Suppressor macrophage treated with lipopolysaccharide for 4 hours (primary cell): ENCODE results near the gene IFNB1.

ENCODE experiments used
- DNase-seq: peaks from one replicate; pipeline ENCODE4 v3.0.0-alpha.2; 2020

The IFNB1 gene

DNA sequence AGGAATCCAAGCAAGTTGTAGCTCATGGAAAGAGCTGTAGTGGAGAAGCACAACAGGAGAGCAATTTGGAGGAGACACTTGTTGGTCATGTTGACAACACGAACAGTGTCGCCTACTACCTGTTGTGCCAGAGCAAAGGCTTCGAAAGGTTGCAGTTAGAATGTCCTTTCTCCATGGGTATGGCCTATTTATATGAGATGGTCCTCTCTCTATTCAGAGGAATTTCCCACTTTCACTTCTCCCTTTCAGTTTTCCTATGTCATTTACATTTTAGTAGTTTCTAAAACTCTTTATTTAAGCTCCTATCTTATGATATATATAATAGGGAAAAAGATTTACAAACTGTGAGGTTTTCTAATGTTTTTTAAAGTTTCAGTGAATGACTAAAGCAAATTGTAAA lies at the start of gene IFNB1:
TSS of gene IFNB1 (minus strand) at position 162 of the 400 bp plus-strand sequence. CDS start at position 89, 73 bp downstream.
- DNase-seq = peak; percentile 73

DNA sequence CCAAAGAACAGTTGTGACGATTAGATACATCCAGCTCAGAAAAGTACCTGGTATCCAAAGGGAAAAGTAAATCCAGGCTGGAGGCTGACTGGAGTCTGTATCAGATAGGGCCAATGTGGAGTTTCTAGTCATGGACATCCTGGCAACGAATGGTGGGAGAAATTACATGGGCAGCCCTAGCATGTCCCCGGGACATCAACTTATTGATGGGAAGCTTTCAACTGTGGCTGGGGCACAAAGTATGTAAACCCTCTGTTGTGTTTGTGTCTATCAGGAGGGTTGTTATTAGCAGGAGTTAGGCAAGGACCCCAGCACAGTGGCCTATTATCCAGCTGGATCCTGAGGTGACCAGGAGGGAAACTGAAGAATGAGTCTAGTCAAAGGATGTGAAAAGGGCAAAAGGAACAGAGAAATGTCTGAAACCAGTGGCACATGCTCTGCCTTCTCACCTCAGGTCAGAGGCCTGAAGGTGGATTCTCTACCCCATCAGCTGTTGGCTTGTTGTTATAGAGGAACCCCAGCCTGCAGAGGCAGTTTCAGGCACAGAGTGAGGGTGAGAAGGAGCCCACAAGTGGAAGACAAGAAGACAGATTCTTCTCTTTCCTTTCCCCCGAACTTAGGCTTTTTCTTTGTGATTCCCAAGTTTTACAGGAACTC lies 44.0 kb upstream of the IFNB1 start:
- DNase-seq = no peak

DNA sequence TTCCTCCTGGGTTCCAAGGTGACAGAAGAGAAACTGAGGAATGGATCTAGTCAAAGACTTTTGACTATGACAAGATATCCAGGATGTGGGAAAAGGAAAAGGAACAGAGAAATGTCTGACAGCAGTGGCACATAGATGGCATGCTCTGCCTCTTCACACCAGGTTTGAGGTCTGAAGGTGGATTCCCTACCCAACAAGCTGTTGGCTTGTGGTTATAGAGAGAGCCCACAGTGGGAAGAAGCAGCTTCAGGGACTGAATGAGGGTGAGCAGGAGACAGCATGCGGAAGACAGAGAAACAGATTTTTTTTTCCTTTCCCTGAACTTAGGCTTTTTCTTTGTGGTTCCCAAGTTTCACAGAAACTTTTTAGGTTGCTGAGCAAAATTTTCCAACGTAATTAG lies 43.3 kb upstream of the IFNB1 start:
- no peak for DNase-seq

DNA sequence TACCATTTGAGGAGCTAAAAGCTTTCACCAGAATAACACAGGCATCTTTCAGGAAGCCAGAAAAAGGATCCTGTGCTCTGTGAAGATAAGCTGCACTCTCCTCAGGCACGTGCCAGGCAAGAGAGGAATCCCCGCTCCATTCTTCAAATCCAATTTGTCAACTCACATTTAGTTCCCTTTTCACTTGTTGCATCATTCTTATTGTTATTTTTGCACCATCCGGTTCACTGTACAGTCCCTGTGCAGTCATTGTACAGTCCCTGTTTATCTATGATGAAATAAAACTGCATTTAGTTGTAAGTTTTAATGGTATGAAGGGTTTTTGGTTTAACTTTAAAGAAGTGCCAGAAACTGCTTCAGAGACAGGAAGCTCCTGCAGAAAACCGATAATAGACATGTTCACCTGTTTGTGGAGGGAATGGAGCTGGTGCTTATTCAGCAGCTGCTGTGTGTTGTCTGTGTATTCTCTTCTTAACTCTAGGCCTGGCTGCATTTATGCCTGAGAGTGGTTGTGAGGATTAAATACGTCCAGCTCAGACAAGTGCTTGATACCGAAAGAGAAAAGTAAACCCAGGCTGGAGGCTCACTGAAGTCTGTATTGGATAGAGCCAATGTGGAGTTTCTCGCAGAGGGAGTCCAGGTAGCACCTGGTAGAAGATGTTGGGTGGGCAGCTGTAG lies 41.5 kb upstream of the IFNB1 start:
- DNase-seq = peak; percentile 84

DNA sequence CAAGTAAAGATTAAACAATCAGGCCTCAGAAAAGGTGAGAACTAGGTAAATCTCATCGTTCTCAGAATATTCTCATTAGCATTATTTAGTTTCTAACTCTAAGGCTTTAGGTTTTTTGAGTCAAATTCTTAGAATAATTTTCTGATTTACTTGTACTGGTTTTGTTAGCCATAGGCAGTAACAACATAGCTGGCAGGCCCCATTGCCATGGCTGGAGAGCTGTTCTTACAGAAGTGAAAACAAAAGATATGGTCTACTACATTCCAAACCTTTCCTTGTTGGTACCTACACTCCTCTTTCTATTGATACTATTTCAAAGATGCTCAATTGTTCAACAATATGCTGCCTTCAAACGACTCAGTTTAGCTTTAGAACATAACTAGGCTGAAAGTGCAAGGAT lies 36.6 kb upstream of the IFNB1 start:
- no peak for DNase-seq

DNA sequence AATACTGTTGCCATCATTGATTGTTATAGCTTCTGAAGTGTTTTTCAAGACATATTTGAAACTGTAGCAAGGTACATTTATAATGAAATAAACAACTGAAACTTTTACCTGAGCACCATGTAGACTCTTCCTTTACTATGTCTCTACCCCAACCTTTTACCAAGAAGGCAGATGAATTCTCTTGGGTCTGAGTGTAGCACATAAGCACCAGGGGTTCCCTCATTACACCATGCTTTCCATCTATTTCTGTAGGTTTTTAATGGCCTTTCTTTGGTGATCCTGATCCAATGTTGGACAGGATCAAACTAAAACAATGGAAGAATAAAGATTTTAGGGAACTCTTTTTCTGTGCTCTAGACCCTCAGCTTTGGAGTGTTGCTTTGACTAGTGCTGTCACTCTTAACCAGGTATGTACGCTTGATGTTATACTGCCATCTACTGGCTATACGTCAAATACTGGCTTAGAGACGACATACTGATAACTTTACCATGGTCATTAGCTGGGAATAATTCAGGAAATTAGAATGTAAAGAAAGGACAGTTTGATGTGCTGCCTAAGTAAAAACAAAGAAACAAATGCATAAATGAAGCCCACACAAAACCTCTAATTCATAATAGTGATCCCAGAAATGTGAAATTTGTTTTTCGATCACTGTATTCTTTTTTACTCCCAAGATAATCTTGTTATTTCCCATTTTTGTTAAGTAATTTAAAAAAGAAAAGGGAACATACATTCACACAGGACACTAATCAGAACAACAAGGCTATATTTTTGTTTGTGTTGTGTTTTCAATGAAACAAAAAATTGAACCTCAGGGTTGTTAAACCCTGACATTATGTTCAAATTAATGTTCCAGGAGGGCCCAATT lies 33.2 kb upstream of the IFNB1 start:
- peak; percentile 82 for DNase-seq

DNA sequence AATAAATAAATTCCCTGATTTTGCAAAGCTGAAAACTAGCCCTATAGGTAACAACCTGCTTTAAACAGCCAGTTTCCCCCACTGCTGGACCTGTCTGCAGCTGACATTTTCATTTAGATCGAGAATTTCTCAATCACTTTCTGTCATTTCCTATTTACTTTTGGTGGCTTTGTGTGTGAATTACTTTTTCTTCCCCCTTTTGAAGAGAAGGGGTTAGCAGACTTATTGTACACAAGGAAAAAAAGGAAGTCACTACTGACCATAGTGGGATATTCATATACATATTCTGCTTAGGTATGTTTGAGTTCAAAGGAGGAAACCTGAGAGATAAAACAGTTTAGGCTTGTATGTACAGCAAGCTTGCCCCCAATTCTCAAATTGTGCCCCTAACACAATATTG lies 27.0 kb upstream of the IFNB1 start:
- DNase-seq = peak; percentile 71

DNA sequence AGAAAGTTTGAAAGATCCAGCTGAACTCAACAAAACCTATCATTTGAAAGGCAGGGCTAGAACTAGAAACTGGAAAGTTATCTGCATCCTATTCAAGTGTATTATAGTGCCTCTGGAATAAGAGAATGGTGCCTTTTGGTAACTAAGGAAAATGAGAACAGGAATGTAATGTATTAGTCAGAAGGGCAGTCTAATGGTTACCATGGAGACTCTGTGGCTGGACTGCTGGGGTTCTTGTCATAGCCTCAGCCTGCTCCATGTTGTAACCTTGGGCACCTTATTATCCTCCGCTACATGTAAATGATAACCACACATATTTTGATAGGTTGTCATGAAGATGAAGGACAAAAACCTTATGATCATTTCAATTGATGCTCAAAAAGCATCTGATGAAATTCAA lies 24.6 kb upstream of the IFNB1 start:
- DNase-seq = peak; percentile 16

DNA sequence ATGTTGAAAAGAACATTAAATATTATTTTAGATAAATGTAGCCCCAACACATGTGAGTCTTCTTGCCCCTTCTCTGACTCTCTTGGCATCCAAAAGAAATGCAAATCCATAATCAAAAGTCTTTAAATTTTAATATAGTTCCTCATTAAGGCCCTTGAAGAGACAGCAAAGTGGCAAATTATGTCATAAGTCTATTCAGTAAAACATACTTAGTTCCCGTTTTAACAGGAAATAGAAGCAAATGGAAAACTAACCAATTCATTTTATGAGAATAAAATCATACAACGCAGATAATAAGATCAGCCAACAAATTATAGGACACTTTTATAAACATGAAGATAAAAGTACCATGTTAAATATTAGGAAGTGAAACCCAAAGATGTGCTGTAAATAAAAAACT lies 20.1 kb upstream of the IFNB1 start:
- DNase-seq = peak; percentile 60

DNA sequence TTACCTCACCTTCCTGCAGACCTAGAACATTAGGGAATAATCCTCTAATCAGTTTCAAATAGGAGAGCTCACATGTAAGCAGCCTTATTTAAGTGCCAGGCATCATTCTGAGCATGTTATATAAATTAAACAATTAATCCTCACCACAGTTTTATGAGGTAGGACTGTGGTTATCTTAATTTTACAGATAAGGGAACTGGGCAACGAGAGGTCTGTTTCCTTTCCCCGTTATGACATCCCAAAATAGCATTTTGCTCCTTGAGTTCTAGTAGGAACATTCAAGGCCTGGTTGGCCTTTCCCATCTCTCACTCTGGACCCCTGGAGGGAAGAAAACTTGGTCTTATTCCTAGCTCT lies 19.1 kb upstream of the IFNB1 start:
- no peak for DNase-seq

DNA sequence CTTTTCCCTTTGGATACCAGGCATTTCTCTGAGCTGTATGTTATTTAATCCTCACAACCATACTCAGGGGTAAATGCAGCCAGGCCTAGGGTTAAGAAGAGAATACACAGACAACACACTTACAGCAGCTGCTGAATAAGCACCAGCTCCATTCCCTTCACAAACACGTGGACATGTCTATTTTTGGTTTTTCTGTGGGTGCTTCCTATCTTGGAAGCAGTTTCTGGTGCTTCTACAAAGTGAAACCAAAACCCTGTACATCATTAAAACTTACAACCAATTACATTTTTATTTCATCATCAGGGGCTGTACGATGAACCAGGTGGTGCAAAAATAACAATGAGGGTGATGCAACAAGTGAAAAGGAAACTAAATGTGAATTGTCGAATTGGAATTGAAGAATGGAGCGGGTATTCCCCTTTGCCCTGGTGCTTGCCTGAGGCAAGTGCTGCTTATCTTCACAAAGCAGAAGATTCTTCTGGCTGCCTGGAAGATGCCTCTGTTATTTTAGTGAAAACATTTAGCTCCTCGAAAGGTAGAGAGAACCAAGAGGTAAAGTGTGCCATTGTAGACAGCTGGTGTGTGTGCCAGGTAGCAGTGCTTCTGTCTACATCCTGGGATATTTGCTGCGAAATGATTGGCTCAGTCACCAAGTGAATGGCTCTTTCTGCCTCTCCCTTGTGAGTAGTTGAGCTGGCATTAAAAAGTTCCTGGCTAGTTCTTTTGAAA lies 18.6 kb upstream of the IFNB1 start:
- peak; percentile 85 for DNase-seq

DNA sequence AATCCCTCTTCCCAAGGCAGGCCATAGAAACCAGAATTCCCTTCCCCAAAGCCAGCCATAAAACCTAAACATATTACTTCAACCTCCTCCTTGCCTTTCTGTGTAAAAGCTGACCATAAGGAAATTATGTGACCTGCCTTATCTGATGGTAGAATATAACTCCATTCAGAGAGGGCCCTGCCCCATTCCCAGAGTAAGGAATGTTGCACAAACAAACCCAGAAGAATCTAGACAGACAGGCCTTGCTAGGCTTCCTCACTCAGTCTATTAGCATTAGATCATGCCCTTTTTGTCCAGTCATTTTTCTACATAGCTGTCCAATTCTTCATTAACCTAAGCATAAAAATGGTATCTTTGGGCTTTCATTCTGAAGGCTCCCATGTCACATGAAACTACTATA lies 17.8 kb upstream of the IFNB1 start:
- DNase-seq = no peak

DNA sequence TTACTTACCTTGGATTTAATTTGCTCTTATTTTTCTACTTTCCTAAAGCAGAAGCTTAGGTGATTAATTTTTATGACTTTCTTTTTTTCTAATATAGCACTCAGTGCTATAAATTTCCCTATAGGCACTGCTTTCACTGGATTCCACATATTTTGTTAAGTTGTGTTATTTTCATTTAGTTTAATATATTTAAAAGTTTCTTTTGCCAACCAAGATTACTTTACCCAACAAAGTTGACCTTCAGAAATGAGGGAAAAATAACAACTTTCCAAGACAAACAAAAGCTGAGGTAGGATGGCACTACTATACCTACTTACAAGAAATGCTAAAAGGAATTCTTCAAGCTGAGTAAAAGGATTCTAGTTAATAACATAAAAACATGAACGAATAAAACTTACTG lies 8.8 kb upstream of the IFNB1 start:
- no peak for DNase-seq

DNA sequence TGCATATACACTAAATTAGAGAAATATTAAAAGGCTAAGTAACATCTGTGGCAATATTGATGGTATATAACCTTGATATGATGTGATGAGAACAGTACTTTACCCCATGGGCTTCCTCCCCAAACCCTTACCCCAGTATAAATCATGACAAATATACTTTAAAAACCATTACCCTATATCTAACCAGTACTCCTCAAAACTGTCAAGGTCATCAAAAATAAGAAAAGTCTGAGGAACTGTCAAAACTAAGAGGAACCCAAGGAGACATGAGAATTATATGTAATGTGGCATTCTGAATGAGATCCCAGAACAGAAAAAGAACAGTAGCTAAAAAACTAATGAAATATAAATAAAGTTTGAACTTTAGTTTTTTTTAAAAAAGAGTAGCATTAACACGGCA lies 7.3 kb upstream of the IFNB1 start:
- no peak for DNase-seq

DNA sequence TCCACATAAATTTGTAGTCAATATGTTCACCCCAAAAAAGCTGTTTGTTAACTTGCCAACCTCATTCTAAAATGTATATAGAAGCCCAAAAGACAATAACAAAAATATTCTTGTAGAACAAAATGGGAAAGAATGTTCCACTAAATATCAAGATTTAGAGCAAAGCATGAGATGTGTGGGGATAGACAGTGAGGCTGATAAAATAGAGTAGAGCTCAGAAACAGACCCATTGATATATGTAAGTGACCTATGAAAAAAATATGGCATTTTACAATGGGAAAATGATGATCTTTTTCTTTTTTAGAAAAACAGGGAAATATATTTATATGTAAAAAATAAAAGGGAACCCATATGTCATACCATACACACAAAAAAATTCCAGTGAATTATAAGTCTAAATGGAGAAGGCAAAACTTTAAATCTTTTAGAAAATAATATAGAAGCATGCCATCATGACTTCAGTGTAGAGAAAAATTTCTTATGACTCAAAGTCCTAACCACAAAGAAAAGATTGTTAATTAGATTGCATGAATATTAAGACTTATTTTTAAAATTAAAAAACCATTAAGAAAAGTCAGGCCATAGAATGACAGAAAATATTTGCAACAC lies 6.6 kb upstream of the IFNB1 start:
- no peak for DNase-seq

DNA sequence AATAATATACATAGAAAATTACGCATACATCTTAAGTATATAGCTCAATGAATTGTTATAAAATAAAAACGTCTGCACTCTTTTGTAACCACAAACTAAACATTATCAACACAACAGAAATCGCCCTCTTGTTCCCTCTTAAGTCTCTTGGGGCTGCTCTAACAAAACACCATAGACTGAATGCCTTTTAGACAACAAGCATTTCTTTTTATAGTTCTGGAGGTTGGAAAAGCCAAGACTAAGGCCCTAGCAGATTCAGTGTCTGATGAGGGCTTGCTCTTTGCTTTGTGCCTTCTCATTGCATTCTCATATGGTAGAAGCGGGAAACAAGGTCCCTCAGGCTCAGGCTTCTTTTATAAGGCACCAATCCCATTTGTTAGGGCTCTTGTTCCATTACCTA lies 4.9 kb upstream of the IFNB1 start:
- no peak for DNase-seq

DNA sequence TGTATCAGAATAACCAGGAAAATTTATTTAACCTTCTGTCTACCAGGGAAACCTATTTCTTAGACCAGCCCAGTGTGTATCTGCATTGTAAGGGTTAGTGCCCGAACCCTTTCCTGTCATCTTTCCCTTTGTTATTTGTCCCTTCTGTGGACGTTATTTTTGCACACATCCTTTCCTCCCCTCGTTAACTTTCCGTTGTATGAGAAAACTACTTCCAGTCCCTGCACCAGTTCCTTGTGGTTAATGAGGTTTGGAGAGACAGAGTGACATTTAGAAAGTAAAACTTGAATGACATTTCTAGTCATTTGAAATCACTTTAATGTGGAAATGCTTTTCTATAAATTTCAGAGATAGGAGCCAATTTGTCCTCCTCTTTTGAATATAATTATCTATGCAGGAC lies 4.3 kb upstream of the IFNB1 start:
- peak; percentile 53 for DNase-seq

DNA sequence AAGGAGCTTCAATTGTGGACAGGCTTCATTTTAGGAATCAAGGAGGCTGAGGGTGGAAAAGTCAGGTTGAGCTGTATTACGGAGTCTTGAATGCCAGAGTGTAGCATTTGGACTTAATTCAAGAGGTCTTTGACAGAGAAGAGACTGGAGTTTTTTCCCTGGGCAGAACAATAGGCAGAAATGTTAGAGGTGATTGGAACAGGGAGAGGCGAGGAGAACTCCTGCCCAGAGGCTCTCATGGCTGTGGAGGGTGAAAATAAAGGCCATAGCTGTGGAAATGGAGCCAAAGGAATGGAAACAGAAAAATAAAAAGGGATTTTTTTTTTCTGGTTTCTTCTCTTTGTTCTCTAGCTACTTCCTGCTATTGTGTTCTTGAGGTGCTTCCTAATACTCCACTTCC lies 3.7 kb upstream of the IFNB1 start:
- no peak for DNase-seq

DNA sequence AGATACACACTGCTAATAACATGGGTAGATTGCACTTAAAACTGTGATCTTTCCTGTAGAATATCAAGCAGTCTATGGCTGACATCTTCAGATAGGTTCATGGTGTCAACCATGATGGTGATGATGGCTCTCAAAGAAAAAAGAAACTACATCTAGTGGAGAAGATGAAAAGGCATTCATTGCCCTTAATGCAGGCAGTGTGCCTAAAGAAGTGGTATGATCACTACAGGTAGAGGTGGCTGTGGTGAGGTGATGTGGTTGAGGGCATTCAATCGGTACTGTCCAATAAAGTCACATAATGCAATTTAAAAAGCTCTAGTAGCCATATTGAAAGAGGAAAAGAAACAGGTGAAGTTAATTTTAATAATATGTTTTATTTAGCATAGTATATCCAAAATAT lies 3.1 kb upstream of the IFNB1 start:
- no peak for DNase-seq

DNA sequence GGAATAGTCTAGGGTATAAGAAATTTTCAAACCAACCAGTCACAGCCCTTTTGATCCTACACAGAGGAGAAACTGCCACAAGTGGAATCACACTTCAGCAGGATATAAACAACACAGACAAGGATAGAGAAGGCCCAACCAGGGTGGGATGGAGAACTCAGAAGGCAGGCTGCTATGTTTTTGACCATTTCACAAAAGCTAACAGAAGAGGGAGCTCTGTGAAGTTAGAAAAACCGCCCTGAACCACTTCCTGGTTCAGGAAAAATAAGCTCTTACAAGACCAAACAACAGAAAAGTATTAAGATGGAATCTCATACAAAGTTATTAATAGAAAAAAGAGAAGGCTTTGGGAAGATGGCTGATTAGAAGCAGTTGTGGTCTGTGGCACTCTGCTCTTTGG lies 960 bp upstream of the IFNB1 start:
- DNase-seq = peak; percentile 36

DNA sequence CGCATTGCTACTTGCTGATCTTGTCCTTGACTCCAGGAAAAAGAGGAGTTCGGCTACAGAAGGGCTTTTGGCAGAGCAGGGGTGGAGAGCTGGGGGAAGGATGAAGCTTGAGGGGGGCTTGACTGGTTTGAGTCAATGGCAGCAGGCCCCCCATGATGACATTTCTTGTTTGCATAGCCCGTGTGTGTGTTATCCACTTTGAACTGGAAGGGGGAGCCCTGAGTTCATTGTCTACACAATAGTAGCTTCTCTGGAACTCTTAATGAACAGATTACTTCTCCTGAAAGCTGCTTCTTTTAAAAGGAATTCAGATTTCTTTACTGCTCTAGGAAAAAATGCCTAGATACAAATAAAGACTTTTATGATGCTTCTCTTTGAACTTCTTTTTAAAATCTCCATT lies 2.3 kb downstream of the IFNB1 start:
- no peak for DNase-seq

DNA sequence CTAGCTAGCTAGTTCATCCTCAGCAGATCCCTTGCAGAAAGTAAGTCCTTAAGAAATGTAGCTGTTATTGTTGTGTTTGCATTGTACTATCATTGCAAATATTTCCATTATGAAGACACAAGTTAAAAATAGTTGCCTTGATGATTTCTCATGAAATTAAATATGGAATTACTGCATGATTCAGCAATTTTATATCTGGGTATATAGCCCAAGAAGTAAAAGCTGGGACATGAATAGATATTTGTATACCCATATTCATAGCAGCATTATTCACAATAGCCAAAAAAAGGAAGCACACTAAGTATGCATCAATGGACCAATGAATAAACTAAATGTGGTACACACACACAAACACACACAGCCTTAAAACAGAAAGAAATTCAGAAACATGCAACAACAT lies 6.8 kb downstream of the IFNB1 start:
- no peak for DNase-seq

DNA sequence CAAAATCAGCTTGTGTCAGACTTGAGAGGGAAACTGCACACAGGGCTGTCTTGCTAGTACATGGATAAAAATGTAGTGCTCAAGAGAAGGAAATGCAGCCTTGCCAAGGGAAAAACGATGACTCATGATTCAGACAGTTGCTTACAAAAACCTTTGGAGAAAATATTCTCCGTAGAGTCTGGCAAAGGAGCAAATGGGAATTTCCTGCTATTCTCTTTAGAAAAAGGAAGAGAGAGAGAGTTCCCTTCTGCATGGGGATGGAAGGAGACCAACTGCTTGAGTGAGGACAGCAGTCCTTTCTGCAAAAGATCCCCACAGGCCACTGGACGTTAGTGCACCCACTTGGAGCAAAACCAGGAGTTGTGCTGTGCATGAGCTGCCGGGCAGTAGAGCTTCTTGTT lies 7.6 kb downstream of the IFNB1 start:
- DNase-seq = peak; percentile 30
